MCF 10A (cell line): Measurements from ENCODE around the gene SLIT3. TPM values are rescaled to one million over a fixed set of nuclear protein-coding genes. Genes with fewer than 3 reads are reported as not detected.

ENCODE experiments used
- BruUV-seq: library from RNA; stranded (reverse); fragments of 400-500 nt; replicated peaks from 2 replicates; lab custom pipeline; 2021; lab: Mats Ljungman, UMichigan
- CTCF ChIA-PET: fragments of 300-600 bp; sonication (Branson Sonifier 250); formaldehyde crosslinking; extraction: SDS; loops from one replicate; lab custom pipeline; 2021; ENCODE audit warnings: antibody characterized with exemption, inconsistent platforms; lab: Yijun Ruan, JAX
- POLR2A ChIA-PET: fragments of 300-600, 350-650 bp; sonication (Branson Sonifier 250); formaldehyde crosslinking; extraction: SDS; loops from one replicate; lab custom pipeline; 2020; ENCODE audit warnings: antibody characterized with exemption, inconsistent platforms; lab: Yijun Ruan, JAX
- DNase-seq: peaks from one replicate; pipeline ENCODE4 v3.0.0-alpha.2; 2018; ENCODE audit not compliant: unreplicated experiment
- H3K27ac Mint-ChIP-seq: one replicate; pipeline ENCODE4 v1.8.0; 2022; ENCODE audit warnings: mild to moderate bottlenecking, low read depth, mixed read lengths; ENCODE audit not compliant: unreplicated experiment
- H3K27me3 Mint-ChIP-seq: one replicate; pipeline ENCODE4 v1.8.0; 2022; ENCODE audit warnings: mixed read lengths; ENCODE audit not compliant: insufficient read depth, unreplicated experiment
- H3K36me3 Mint-ChIP-seq: one replicate; pipeline ENCODE4 v1.8.0; 2022; ENCODE audit warnings: mild to moderate bottlenecking, moderate library complexity, mixed read lengths; ENCODE audit not compliant: insufficient read depth, unreplicated experiment
- H3K4me1 Mint-ChIP-seq: one replicate; pipeline ENCODE4 v1.8.0; 2022; ENCODE audit warnings: mixed read lengths; ENCODE audit not compliant: insufficient read depth, unreplicated experiment
- H3K4me3 Mint-ChIP-seq: one replicate; pipeline ENCODE4 v1.8.0; 2022; ENCODE audit warnings: mild to moderate bottlenecking, moderate library complexity, mixed read lengths; ENCODE audit not compliant: unreplicated experiment
- H3K9me3 Mint-ChIP-seq: one replicate; pipeline ENCODE4 v1.8.0; 2022; ENCODE audit warnings: mixed read lengths; ENCODE audit not compliant: unreplicated experiment
- CTCF ChIP-seq: fragments of 200-600 bp; IDR thresholded peaks from one replicate; pipeline ENCODE4 v1.8.0; 2022; ENCODE audit warnings: antibody characterized with exemption, mild to moderate bottlenecking; ENCODE audit not compliant: unreplicated experiment
- intact Hi-C: fragments of 100-400 bp; cut with micrococcal nuclease; formaldehyde crosslinking; loops from 2 replicates; pipeline ENCODE4 v1.14.1; 2022
- total RNA-seq: library from RNA; stranded (reverse); gene quantifications from 2 replicates; pipeline ENCODE4 v1.2.3, GENCODE V29; 2022

The SLIT3 gene
- total RNA-seq, 1 experiment from 2014 or later: 0.89 TPM

- peaks cover 6% of the 10 kb centered on the region for H3K9me3 Mint-ChIP-seq
- DNase-seq: no peak
- intact Hi-C loops: no loop called here
- no peak overlapping the region for H3K4me3 Mint-ChIP-seq
- POLR2A ChIA-PET: no interaction called here
- no TSS peak for BruUV-seq
- TF ChIP-seq CTCF: no peak
- H3K36me3 Mint-ChIP-seq: no peaks in the 10 kb centered on the region
- H3K4me1 Mint-ChIP-seq: no peaks in the 10 kb centered on the region
- CTCF ChIA-PET: interaction anchor here (1.0 kb wide), 1 partner anchor 392 kb away, joined by 3 read pairs; no protein-coding TSS in a partner anchor
- H3K27me3 Mint-ChIP-seq: no peaks in the 10 kb centered on the region
- H3K27ac Mint-ChIP-seq: no peak overlapping the region
These were observed 278.2 kb downstream of the SLIT3 start for GRCh38 chr5:169022718-169023117.

GRCh38 chr5:169020102-169020501 is 280.8 kb downstream of the SLIT3 start:
- H3K27ac Mint-ChIP-seq: no peak overlapping the region
- DNase-seq: no peak
- H3K9me3 Mint-ChIP-seq: peaks cover 6% of the 10 kb centered on the region
- no peaks in the 10 kb centered on the region for H3K27me3 Mint-ChIP-seq
- ChIA-PET POLR2A (no interaction called here), CTCF (no interaction called here)
- H3K36me3 Mint-ChIP-seq: no peaks in the 10 kb centered on the region
- TF ChIP-seq CTCF: no peak
- no peak overlapping the region for H3K4me3 Mint-ChIP-seq
- no peaks in the 10 kb centered on the region for H3K4me1 Mint-ChIP-seq
- BruUV-seq: no TSS peak
- intact Hi-C loops: no loop called here

- TF ChIP-seq CTCF: no peak
- H3K27ac Mint-ChIP-seq: no peak overlapping the region
- DNase-seq: no peak
- no peaks in the 10 kb centered on the region for H3K27me3 Mint-ChIP-seq
- H3K36me3 Mint-ChIP-seq: no peaks in the 10 kb centered on the region
- POLR2A ChIA-PET: interaction anchor here (0.8 kb wide), 1 partner anchor 689 kb away, joined by 3 read pairs; no protein-coding TSS in a partner anchor
- no peak overlapping the region for H3K4me3 Mint-ChIP-seq
- intact Hi-C loops: no loop called here
- H3K4me1 Mint-ChIP-seq: no peaks in the 10 kb centered on the region
- CTCF ChIA-PET: no interaction called here
- H3K9me3 Mint-ChIP-seq: peaks cover 6% of the 10 kb centered on the region
- BruUV-seq: no TSS peak
These were observed 282.0 kb downstream of the SLIT3 start for GRCh38 chr5:169018925-169019324.

DNA sequence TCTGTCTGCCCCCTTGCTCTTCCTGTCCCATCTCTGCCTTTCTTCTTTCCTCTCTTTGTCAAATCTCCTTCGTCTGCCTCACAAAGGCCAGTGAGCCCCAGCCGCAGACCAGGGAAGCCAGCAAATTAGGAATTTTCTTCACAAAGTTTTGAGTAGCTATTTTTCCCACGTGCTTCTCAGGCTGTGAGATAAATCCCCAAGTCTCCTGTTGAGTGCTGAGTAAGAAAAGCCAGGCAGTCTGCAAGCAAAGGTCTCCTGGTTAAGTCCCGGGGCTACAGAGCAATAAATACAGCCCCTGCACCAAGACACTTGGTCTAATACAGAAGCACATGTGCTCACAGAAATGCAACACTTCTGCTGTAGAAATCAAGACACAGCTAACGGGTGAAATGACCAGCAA is 284.9 kb downstream of the SLIT3 start:
- H3K36me3 Mint-ChIP-seq: no peaks in the 10 kb centered on the region
- H3K9me3 Mint-ChIP-seq: peaks cover 6% of the 10 kb centered on the region
- no peak for DNase-seq
- intact Hi-C loops: no loop called here
- POLR2A ChIA-PET: no interaction called here
- TF ChIP-seq CTCF: no peak
- H3K27ac Mint-ChIP-seq: no peak overlapping the region
- H3K4me1 Mint-ChIP-seq: no peaks in the 10 kb centered on the region
- no peak overlapping the region for H3K4me3 Mint-ChIP-seq
- H3K27me3 Mint-ChIP-seq: no peaks in the 10 kb centered on the region
- BruUV-seq: no TSS peak
- CTCF ChIA-PET: interaction anchor here (0.6 to 3.7 kb wide), 2 partner anchors 29 to 271 kb away, joined by 3 to 13 read pairs; no protein-coding TSS in a partner anchor
